Testis (tissue), 3 donors: Measurements from ENCODE around the gene SIM1. TPM values are rescaled to one million over a fixed set of nuclear protein-coding genes. Genes with fewer than 3 reads are reported as not detected.

ENCODE experiments used
- DNase-seq: peaks from one replicate; pipeline ENCODE4 v3.0.0-alpha.2; 2019
- H3K27ac ChIP-seq, 2 donors: fragments of 200-600 bp; sonication (generic); one replicate each; pipeline ENCODE4 v1.5.1; 2019
- H3K27me3 ChIP-seq: fragments of 200-600 bp; sonication (generic); one replicate; pipeline ENCODE4 v1.5.1; 2019
- H3K36me3 ChIP-seq: fragments of 200-600 bp; sonication (generic); one replicate; pipeline ENCODE4 v1.5.1; 2017; ENCODE audit warnings: low read depth; ENCODE audit errors: missing control alignments
- H3K4me1 ChIP-seq: fragments of 200-600 bp; sonication (generic); one replicate; pipeline ENCODE4 v1.5.1; 2019
- H3K4me3 ChIP-seq, 2 donors: fragments of 200-600 bp; sonication (generic); one replicate each; pipeline ENCODE4 v1.5.1; 2017 to 2019
- H3K9me3 ChIP-seq: fragments of 200-600 bp; sonication (generic); one replicate; pipeline ENCODE4 v1.5.1; 2017
- CTCF ChIP-seq, 3 experiments: fragments of 450-650 bp in 2 of 3; fragments of 200-600 bp in 1 of 3; sonication (generic) in 1 of 3; IDR thresholded peaks; one replicate each; pipeline ENCODE4 v1.5.1; 2016 to 2019; ENCODE audit warnings: antibody characterized with exemption in 3 of 3, mild to moderate bottlenecking in 2 of 3, moderate library complexity in 1 of 3
- POLR2A ChIP-seq: fragments of 450-650 bp; IDR thresholded peaks from one replicate; pipeline ENCODE4 v1.6.1; 2017; ENCODE audit warnings: antibody characterized with exemption, mild to moderate bottlenecking, moderate library complexity
- WGBS, 2 donors: methylation state at CpG; one replicate each; pipeline ENCODE4 v1.1.5; 2018; 5-methylcytosine and 5-hydroxymethylcytosine counted together
- intact Hi-C: fragments of 100-400 bp; cut with DNase I; formaldehyde crosslinking; loops from one replicate; pipeline ENCODE4 v1.15.1; 2023; ENCODE audit warnings: low total_unique reads
- polyA plus RNA-seq: library from polyadenylated mRNA; stranded (reverse); fragments of 350-450 nt; fragmentation: Illumina TruSeq; extraction: RNeasy Lipid Tissue Mini Kit (QIAGEN cat#74804); gene quantifications from one replicate; pipeline ENCODE4 v1.2.3, GENCODE V29; 2014; ENCODE audit warnings: low read depth, low replicate concordance; ENCODE audit not compliant: insufficient read depth
- total RNA-seq, 2 donors: library from RNA; depleted of rRNA; stranded (reverse); fragments of >200 nt; gene quantifications; one replicate each; pipeline ENCODE4 v1.2.3, GENCODE V29; 2016

Gene SIM1
- total and polyA plus RNA-seq, 3 donors from 2014 or later = 0.43 to 1.5 (median 0.88) TPM

- intact Hi-C loops = no loop called here
- Histone ChIP-seq H3K27me3 (no peaks in the 10 kb centered on the region), H3K27ac (no peak overlapping the region), H3K9me3 (no peaks in the 10 kb centered on the region), H3K4me3 (no peak overlapping the region), H3K4me1 (no peaks in the 10 kb centered on the region), H3K36me3 (no peaks in the 10 kb centered on the region)
- no peak for TF ChIP-seq POLR2A
- TF ChIP-seq CTCF (IDR thresholded peaks at IDR 0.05) = no peak
- no peak for DNase-seq
- WGBS, 2 donors = 32 to 34% methylated on average over 3 of the region's 3 CpGs
These were observed 11.7 kb downstream of the SIM1 start for GRCh38 chr6:100452998-100453397.

GRCh38 chr6:100451577-100451976 lies 13.1 kb downstream of the SIM1 start:
- no peak for DNase-seq
- peaks cover 4% of the 10 kb centered on the region for H3K4me1 ChIP-seq
- H3K27ac ChIP-seq = no peak overlapping the region
- no peak overlapping the region for H3K4me3 ChIP-seq
- no peaks in the 10 kb centered on the region for H3K27me3 ChIP-seq
- intact Hi-C loops = no loop called here
- H3K36me3 ChIP-seq = no peaks in the 10 kb centered on the region
- no peak for TF ChIP-seq CTCF (IDR thresholded peaks at IDR 0.05)
- TF ChIP-seq POLR2A = no peak
- no peaks in the 10 kb centered on the region for H3K9me3 ChIP-seq
- WGBS, 2 donors = 68 to 87% methylated on average over 1 of the region's 1 CpG

GRCh38 chr6:100449239-100449691 lies 15.5 kb downstream of the SIM1 start:
- intact Hi-C loops = no loop called here

GRCh38 chr6:100447900-100448748 lies 16.6 kb downstream of the SIM1 start:
- H3K9me3 ChIP-seq = no peaks in the 10 kb centered on the region
- H3K4me3 ChIP-seq = peak overlapping the region; percentile 1 to 31
- H3K4me1 ChIP-seq = peaks cover 7% of the 10 kb centered on the region
- no peaks in the 10 kb centered on the region for H3K27me3 ChIP-seq
- no peak overlapping the region for H3K27ac ChIP-seq
- H3K36me3 ChIP-seq = no peaks in the 10 kb centered on the region
- no peak for TF ChIP-seq CTCF (IDR thresholded peaks at IDR 0.05)
- TF ChIP-seq POLR2A = no peak
- intact Hi-C loops = no loop called here
- WGBS, 2 donors = 6 to 8% methylated on average over 16 to 45 of the region's 47 CpGs
- DNase-seq = peak; percentile 14

More at GRCh38 chr6:100449239-100449691, 15.5 kb downstream of the SIM1 start:
- Histone ChIP-seq H3K9me3 (no peaks in the 10 kb centered on the region), H3K36me3 (no peaks in the 10 kb centered on the region), H3K4me1 (peaks cover 7% of the 10 kb centered on the region), H3K4me3 (no peak overlapping the region), H3K27ac (no peak overlapping the region), H3K27me3 (no peaks in the 10 kb centered on the region)
- TF ChIP-seq POLR2A (no peak), CTCF (IDR thresholded peaks at IDR 0.05) (no peak)
- DNase-seq = no peak
- 4 to 10% methylated on average over 30 to 38 of the region's 38 CpGs for WGBS, 2 donors
